ENCODE data around the gene TSTD1.
"Not testable (repeated sequence)": the region's sequence is repeated elsewhere in the genome, so short reads cannot be mapped to it uniquely, and the experiment has no call there.

The TSTD1 gene

DNA sequence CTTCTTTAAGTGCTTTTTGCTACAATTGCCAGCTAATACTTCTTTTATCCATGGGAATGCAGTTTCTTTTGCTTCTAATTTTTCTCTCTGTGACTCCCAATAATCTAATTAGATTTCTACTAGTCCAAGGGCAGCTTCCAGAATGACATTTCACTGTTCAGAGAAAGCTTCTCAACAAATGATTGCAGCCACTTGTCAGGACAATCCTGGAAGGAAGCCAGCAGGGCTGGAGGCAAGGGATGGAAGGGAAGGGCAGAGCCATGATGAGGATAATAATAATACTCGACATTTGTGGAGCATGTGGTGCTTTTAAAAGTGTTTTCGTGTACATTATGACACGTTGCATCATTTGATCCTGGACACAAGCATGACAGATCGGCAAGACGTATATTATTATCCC lies 37.2 kb downstream of the TSTD1 start:
- TF ChIP-seq, protein P1, sequence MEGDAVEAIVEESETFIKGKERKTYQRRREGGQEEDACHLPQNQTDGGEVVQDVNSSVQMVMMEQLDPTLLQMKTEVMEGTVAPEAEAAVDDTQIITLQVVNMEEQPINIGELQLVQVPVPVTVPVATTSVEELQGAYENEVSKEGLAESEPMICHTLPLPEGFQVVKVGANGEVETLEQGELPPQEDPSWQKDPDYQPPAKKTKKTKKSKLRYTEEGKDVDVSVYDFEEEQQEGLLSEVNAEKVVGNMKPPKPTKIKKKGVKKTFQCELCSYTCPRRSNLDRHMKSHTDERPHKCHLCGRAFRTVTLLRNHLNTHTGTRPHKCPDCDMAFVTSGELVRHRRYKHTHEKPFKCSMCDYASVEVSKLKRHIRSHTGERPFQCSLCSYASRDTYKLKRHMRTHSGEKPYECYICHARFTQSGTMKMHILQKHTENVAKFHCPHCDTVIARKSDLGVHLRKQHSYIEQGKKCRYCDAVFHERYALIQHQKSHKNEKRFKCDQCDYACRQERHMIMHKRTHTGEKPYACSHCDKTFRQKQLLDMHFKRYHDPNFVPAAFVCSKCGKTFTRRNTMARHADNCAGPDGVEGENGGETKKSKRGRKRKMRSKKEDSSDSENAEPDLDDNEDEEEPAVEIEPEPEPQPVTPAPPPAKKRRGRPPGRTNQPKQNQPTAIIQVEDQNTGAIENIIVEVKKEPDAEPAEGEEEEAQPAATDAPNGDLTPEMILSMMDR (IDR thresholded peaks at IDR 0.05) = no peak
- no peak for DNase-seq (ENCODE audit: low spot score)
- no peak overlapping the region for H3K27ac ChIP-seq

DNA sequence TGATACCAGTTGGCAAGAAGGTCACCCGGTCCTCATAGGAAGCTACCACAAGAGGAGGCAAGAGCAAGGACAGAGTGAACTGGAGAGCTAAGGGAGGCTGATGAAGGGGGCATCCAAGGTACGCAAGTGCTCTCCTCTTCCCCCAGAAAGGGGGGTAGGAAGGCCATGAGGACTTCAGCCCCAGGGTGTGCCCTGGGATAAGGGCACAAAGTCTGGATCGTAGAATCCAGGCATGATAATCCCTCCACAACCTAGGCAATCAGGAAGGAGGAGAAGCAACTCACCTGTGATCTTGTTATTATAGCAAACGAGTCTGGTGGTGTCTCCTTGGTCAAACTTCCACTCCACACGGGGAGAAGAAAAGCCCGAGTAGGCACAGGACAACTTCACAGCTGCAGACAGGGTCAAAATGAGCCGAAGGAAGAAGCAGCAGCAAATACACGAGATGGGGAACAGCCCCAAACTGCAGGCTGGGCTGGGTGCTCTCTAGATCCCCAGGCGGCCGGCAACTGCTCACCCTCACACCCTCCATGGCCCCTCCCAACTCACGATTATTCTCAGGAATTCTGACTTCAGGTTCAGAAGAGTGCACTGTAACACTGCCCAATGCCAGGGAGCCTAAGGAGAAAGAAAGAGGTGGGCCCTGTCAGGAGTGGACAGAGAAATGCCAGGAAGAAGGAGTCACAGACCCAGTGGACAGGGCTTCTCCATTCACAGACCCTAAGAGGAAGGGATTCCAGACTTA lies 37.9 kb downstream of the TSTD1 start:
- no peak for DNase-seq (ENCODE audit: low spot score)
- TF ChIP-seq, protein P1 (IDR thresholded peaks at IDR 0.05) = no peak
- H3K27ac ChIP-seq = no peak overlapping the region
- no peak overlapping the region for H3K4me3 ChIP-seq

More for the DNA sequence above, 37.2 kb downstream of the TSTD1 start:
- no peak overlapping the region for H3K4me3 ChIP-seq

DNA sequence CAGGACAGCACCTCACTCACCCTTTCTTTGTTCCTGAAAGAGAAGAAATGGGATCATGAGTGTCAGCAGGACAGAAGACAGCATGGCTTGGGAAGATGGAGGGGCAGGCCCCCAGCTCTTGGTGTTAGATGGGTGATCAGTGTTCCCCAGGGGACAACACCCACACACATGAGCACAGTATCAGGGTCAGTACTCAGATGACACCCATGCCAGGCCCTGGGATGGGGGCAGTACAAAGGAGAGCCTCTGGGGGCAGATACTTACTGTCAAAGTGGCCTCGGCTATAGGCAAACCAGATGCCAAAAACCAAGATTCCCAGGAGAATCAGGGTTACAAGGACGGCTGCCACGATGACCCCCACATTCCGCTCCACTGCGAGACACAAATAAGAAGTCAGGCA lies 39.4 kb downstream of the TSTD1 start:
- Histone ChIP-seq H3K27ac (no peak overlapping the region), H3K4me3 (no peak overlapping the region)
- TF ChIP-seq, protein P1 (IDR thresholded peaks at IDR 0.05) = no peak
- no peak for DNase-seq (ENCODE audit: low spot score)

DNA sequence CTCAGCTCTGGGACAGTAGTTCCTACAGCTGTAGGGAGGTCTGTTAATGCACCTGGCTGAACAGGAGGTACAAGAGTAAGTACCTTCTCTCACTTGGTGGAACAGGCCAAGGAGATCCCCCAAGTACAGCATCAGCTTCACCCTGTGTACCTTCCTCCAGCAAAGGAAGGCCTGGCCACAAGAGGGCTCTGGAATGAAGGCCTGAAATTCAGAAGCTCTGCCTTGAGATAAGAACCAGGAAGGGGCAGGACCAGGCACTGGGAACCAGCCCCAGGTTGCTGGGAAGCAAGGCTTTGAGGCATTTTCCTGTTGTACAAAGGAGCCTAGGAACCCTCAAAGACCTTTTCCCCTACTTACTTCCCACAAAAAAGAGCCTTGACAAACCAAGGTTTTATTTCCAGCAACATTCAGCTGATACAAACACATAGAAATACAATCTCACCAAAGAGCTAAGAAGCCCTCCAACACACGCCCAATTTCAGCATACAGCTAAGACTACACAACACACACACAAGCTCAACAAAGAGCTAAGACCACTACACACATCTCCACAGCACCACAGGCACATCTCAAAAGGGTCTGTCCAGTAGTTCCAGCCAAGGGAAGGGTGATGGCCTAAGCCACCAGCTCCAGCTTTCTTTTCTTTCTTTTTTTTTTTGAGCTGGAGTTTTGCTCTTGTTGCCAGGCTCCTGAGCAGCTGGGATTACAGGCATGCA lies 41.3 kb downstream of the TSTD1 start:
- Histone ChIP-seq H3K4me3 (no peak overlapping the region), H3K27ac (peak overlapping the region in 1 of 2 donors; percentile 16)
- TF ChIP-seq, protein P1 (IDR thresholded peaks at IDR 0.05) = no peak
- no peak for DNase-seq (ENCODE audit: low spot score)

DNA sequence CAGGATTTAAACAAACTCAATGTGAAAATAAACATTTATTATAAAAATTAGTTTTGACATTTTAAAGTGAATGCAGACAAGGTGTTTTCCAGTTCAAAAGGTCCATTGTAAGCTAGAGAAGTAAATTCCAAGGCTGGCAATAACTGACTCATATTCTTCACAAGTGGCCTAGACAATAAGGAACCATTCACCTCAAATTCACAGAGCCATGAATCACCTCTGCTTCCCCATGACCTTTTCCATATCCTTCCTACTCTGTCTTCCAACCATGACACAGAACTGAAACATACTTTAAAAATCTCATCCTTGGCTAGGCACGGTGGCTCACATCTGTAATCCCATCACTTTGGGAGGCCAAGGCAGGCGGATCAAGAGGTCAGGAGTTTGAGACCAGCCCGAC lies 42.6 kb downstream of the TSTD1 start:
- Histone ChIP-seq H3K4me3 (no peak overlapping the region), H3K27ac (no peak overlapping the region)
- no peak for DNase-seq (ENCODE audit: low spot score)
- TF ChIP-seq, protein P1 (IDR thresholded peaks at IDR 0.05) = no peak

DNA sequence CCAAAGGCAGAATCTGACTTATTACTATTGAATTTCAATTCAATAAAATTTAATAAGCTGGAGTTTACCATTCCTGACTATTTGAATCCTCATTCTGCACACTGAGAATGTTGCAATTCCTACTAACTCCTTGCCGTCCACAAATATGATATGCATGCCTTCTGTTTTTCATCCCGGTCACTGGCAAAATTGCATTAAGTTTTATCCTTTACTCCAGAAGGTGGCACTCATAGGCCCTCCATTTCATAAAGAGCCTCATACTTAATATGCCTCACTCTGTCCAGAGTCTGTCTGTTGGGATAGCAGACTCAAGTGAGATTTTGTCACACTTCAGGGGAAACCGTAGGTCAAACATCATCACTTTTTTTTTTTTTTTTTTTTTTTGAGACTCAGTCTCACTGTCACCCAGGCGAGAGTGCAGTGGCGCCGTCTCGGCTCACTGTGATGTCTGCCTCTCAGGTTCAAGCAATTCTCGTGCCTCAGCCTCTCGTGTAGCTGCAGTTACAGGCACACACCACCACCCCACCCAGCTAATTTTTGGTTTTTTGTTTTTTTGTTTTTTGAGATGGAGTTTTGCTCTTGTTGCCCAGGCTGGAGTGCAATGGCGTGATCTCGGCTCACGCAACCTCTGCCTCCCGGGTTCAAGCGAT lies 45.1 kb downstream of the TSTD1 start:
- TF ChIP-seq, protein P1 (IDR thresholded peaks at IDR 0.05) = no peak
- DNase-seq (ENCODE audit: low spot score) = no peak
- H3K4me3 ChIP-seq = no peak overlapping the region
- no peak overlapping the region for H3K27ac ChIP-seq

DNA sequence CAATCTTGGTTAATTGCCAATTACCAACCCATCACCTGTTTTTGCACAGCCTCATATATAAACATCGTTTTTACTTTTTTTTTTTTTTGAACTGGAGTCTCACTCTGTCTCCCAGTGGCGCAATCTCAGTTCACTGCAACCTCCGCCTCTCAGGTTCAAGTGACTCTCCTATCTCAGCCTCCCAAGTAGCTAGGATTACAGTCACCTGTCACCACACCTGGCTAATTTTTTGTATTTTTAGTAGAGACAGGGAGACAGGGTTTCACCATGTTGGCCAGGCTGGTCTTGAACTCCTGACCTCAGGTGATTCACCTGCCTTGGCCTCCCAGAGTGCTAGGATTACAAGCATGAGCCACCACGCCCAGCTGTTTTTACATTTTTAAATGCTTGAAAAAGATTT lies 46.7 kb downstream of the TSTD1 start:
- H3K27ac ChIP-seq; DNase-seq (ENCODE audit: low spot score); H3K4me3 ChIP-seq: not testable (repeated sequence)

Data from coronary artery (tissue), 2 donors.